OCI-LY1 (cell line): ENCODE results near the gene AMOT.

Source experiments
- H2AFZ ChIP-seq: fragments of 200-600 bp; sonication (generic), shearing (Covaris generic); 2 replicates; pipeline ENCODE4 v1.6.0; 2014; ENCODE audit warnings: antibody characterized with exemption, mild to moderate bottlenecking, low read length
- H3F3A ChIP-seq: fragments of 200-600 bp; sonication (generic), shearing (Covaris generic); 2 replicates; pipeline ENCODE4 v1.6.0; 2014; ENCODE audit warnings: mild to moderate bottlenecking, antibody characterized with exemption, low read length, moderate library complexity; ENCODE audit not compliant: insufficient read depth
- H3K27ac ChIP-seq: fragments of 200-600 bp; sonication (generic); 2 replicates; pipeline ENCODE4 v1.5.1; 2014; ENCODE audit warnings: low read length, mixed run types, mild to moderate bottlenecking, low read depth; ENCODE audit not compliant: poor library complexity, severe bottlenecking
- H3K27me3 ChIP-seq: fragments of 200-600 bp; sonication (generic); 2 replicates; pipeline ENCODE4 v1.6.0; 2014; ENCODE audit warnings: antibody characterized with exemption, mild to moderate bottlenecking, low read length, moderate library complexity; ENCODE audit not compliant: insufficient read depth
- H3K36me3 ChIP-seq: fragments of 200-600 bp; sonication (generic); 2 replicates; pipeline ENCODE4 v1.6.1; 2014; ENCODE audit warnings: mild to moderate bottlenecking, antibody characterized with exemption, low read length, moderate library complexity, mixed read lengths; ENCODE audit not compliant: insufficient read depth
- H3K4me1 ChIP-seq: fragments of 200-600 bp; sonication (generic); 2 replicates; pipeline ENCODE4 v1.5.1; 2014; ENCODE audit warnings: mild to moderate bottlenecking, low read length, moderate library complexity; ENCODE audit not compliant: insufficient read depth, severe bottlenecking
- H3K4me2 ChIP-seq: fragments of 200-600 bp; sonication (generic), shearing (Covaris generic); 2 replicates; pipeline ENCODE4 v1.6.1; 2014; ENCODE audit warnings: low read length
- H3K4me3 ChIP-seq: fragments of 200-600 bp; sonication (generic); 2 replicates; pipeline ENCODE4 v1.5.1; 2014; ENCODE audit warnings: low read length, low read depth, mild to moderate bottlenecking, mixed read lengths; ENCODE audit not compliant: poor library complexity, severe bottlenecking
- H3K79me2 ChIP-seq: fragments of 200-600 bp; shearing (Covaris generic); 2 replicates; pipeline ENCODE4 v1.6.1; 2016; ENCODE audit warnings: mixed run types, low read length, mixed read lengths; ENCODE audit not compliant: insufficient read depth
- H3K9ac ChIP-seq: fragments of 200-600 bp; sonication (generic), shearing (Covaris generic); 2 replicates; pipeline ENCODE4 v1.6.1; 2014; ENCODE audit warnings: mild to moderate bottlenecking, low read length, mixed read lengths
- H3K9me2 ChIP-seq: fragments of 200-600 bp; sonication (generic), shearing (Covaris generic); 2 replicates; pipeline ENCODE4 v1.6.1; 2014; ENCODE audit warnings: low read depth, mild to moderate bottlenecking, low read length, mixed read lengths
- H3K9me3 ChIP-seq: fragments of 200-600 bp; shearing (Covaris generic); 2 replicates; pipeline ENCODE4 v1.6.1; 2014; ENCODE audit warnings: low read length, mixed read lengths
- H4K20me1 ChIP-seq: fragments of 200-600 bp; sonication (generic), shearing (Covaris generic); 2 replicates; pipeline ENCODE4 v1.6.0; 2016; ENCODE audit warnings: mild to moderate bottlenecking, low read length; ENCODE audit not compliant: insufficient read depth
- EZH2 ChIP-seq: fragments of 200-600 bp; sonication (generic), shearing (Covaris generic); IDR thresholded peaks from 2 replicates; pipeline ENCODE4 v1.8.0; 2017; ENCODE audit warnings: borderline replicate concordance, mixed run types, mild to moderate bottlenecking, antibody characterized with exemption, low read length, moderate library complexity, mixed read lengths
- TF ChIP-seq, protein P1 (sequence below): fragments of 200-600 bp; sonication (generic), shearing (Covaris generic); IDR thresholded peaks from 2 replicates; pipeline ENCODE4 v1.5.1; 2017; ENCODE audit warnings: mild to moderate bottlenecking, antibody characterized with exemption, low read length, moderate library complexity, mixed read lengths

The AMOT gene

DNA sequence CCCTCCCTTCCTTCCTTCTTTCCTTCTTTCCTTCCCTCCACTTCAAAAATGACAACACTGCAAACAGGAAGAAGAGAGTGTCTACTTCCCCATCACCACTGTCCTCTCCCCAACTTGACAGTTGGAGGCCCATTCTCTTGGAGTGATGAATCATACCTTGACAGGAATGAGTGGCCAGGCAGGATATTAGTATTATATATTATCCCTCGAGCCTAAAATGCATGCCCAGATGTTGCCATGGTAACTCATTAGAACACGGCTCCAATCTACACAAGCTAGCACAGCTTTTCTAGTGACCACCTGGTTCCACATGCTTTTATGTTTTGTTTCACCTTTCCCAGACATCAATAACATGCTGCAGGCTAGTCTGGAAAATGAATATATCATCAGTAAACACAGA lies 89.6 kb downstream of the AMOT start:
- Histone ChIP-seq H3K79me2 (no peaks in the 10 kb centered on the region), H3K9me2 (no peaks in the 10 kb centered on the region), H2AFZ (no peak overlapping the region), H3K4me1 (no peaks in the 10 kb centered on the region), H3K9me3 (no peaks in the 10 kb centered on the region), H3K36me3 (no peaks in the 10 kb centered on the region), H4K20me1 (no peaks in the 10 kb centered on the region), H3K27ac (no peak overlapping the region), H3F3A (no peaks in the 10 kb centered on the region), H3K4me2 (no peak overlapping the region), H3K9ac (no peak overlapping the region), H3K4me3 (no peak overlapping the region), H3K27me3 (no peaks in the 10 kb centered on the region)
- TF ChIP-seq EZH2 = no peak
- TF ChIP-seq, protein P1, sequence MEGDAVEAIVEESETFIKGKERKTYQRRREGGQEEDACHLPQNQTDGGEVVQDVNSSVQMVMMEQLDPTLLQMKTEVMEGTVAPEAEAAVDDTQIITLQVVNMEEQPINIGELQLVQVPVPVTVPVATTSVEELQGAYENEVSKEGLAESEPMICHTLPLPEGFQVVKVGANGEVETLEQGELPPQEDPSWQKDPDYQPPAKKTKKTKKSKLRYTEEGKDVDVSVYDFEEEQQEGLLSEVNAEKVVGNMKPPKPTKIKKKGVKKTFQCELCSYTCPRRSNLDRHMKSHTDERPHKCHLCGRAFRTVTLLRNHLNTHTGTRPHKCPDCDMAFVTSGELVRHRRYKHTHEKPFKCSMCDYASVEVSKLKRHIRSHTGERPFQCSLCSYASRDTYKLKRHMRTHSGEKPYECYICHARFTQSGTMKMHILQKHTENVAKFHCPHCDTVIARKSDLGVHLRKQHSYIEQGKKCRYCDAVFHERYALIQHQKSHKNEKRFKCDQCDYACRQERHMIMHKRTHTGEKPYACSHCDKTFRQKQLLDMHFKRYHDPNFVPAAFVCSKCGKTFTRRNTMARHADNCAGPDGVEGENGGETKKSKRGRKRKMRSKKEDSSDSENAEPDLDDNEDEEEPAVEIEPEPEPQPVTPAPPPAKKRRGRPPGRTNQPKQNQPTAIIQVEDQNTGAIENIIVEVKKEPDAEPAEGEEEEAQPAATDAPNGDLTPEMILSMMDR = no peak

DNA sequence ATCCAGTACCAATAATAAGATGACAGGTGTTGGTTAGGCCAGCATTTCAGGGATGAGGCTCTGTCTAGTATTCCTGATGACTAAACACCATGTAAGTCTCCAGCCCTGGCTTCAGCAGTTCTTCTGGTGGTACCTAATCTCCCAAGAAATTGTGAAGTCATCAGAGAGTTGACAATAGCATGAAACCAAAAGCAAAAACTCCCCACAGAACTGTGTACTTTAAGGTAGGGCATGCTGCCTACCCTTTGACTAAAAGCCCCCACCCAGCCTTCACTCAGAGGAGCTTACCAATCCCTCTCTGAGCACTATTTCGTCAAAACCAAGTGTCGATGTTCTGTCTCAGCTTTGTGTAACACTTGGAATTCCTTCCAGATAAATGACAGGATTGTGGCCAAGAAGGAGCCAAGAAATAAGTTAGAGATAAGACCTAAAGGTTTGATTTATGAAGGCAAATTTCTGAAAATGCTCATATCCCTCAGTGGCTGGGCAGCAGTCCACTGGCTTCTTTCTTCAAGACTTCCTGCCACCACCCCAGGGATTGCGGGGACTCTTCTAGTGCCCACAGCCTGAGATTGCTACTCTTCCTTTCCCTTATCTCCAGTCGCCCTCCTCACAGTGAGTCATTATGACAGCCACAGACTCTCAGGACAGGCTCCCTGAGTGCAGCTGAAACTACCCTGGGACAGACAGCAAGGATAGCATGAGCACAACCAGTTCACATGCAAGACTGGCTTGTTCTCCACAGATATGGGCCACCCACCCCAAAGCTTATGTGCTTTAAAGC lies 93.6 kb downstream of the AMOT start:
- no peaks in the 10 kb centered on the region for H3K36me3 ChIP-seq
- TF ChIP-seq, protein P1 = no peak

GRCh38 chrX:112738347-112739033 lies 102.1 kb downstream of the AMOT start:
- Histone ChIP-seq H3K9me2 (no peaks in the 10 kb centered on the region), H3K4me3 (no peak overlapping the region), H3K79me2 (no peaks in the 10 kb centered on the region), H3K9me3 (no peaks in the 10 kb centered on the region), H2AFZ (no peak overlapping the region), H4K20me1 (no peaks in the 10 kb centered on the region), H3F3A (no peaks in the 10 kb centered on the region), H3K4me1 (no peaks in the 10 kb centered on the region), H3K9ac (no peak overlapping the region), H3K27me3 (no peaks in the 10 kb centered on the region), H3K27ac (no peak overlapping the region), H3K4me2 (no peak overlapping the region), H3K36me3 (no peaks in the 10 kb centered on the region)
- TF ChIP-seq, protein P1 = no peak
- TF ChIP-seq EZH2 = no peak

More for the DNA sequence above, 93.6 kb downstream of the AMOT start:
- no peaks in the 10 kb centered on the region for H3K9me3 ChIP-seq
- H4K20me1 ChIP-seq = no peaks in the 10 kb centered on the region
- no peak overlapping the region for H3K27ac ChIP-seq
- H3K79me2 ChIP-seq = no peaks in the 10 kb centered on the region
- no peaks in the 10 kb centered on the region for H3K27me3 ChIP-seq
- no peak overlapping the region for H3K4me3 ChIP-seq
- H2AFZ ChIP-seq = no peak overlapping the region
- no peaks in the 10 kb centered on the region for H3F3A ChIP-seq
- H3K4me1 ChIP-seq = no peaks in the 10 kb centered on the region
- H3K9me2 ChIP-seq = no peaks in the 10 kb centered on the region
- H3K9ac ChIP-seq = no peak overlapping the region
- H3K4me2 ChIP-seq = no peak overlapping the region
